ENCODE results near the gene GTF2E1.
"Not testable (repeated sequence)": the region's sequence is repeated elsewhere in the genome, so short reads cannot be mapped to it uniquely, and the experiment has no call there.

GTF2E1 gene

DNA sequence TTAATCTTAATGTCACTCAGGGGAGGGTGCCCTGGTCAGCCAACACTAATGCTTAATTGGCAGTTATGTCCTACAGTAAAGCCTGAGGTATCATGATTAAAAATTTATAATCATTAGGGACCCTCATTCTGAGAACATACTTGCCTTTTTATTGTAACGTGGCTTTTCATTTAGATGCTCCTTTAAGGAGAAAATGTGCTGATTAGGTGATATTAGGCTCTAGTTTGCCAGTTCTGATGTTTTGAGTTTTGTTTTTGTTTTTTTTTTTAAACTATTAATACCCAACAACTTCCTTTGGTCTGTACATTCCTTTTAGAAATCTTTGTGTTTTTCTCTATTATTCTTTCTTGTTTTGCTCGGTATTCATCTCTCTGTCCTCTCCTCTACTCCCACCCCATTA, 10.3 kb downstream of the GTF2E1 start:
- Histone ChIP-seq H3K27ac (ENCODE audit: low read length, poor library complexity, severe bottlenecking) (no peak overlapping the region), H4K8ac (ENCODE audit: low read length) (no peak overlapping the region), H3K9ac (ENCODE audit: low read length) (no peak overlapping the region), H2BK12ac (ENCODE audit: low read length in 2 of 2) (no peak overlapping the region), H3K4me1 (ENCODE audit: control insufficient read depth, insufficient read depth, low read depth, low read length) (no peaks in the 10 kb centered on the region), H3K9me3 (ENCODE audit: control insufficient read depth, low read length) (no peaks in the 10 kb centered on the region), H3K4me2 (ENCODE audit: low read length, poor library complexity, severe bottlenecking) (no peak overlapping the region), H3K27me3 (ENCODE audit: control insufficient read depth in 1 of 2, insufficient read depth in 1 of 2, low read length in 2 of 2) (no peaks in the 10 kb centered on the region), H2BK5ac (ENCODE audit: low read depth, low read length, poor library complexity, severe bottlenecking) (no peak overlapping the region), H3K79me1 (replicated peaks; ENCODE audit: low read length, poor library complexity, severe bottlenecking) (peaks cover 7% of the 10 kb centered on the region), H3K4ac (ENCODE audit: low read depth in 1 of 2, low read length in 2 of 2) (no peak overlapping the region), H3K14ac (ENCODE audit: low read length in 2 of 2) (no peak overlapping the region), H2BK15ac (ENCODE audit: low read depth, poor library complexity, severe bottlenecking) (no peak overlapping the region), H4K91ac (ENCODE audit: low read length) (no peak overlapping the region), H3K36me3 (ENCODE audit: control insufficient read depth in 1 of 2, insufficient read depth in 2 of 2, low read depth in 1 of 2, low read length in 2 of 2) (peaks cover 4 to 28% of the 10 kb centered on the region in 2 experiments), H2BK120ac (ENCODE audit: low read depth, low read length) (no peak overlapping the region), H2AK5ac (ENCODE audit: low read length, severe bottlenecking) (no peak overlapping the region), H3K23ac (ENCODE audit: low read length in 2 of 2) (no peak overlapping the region), H3K18ac (ENCODE audit: low read depth in 1 of 2, low read length in 2 of 2) (no peak overlapping the region), H3K4me3 (ENCODE audit: insufficient read depth in 1 of 2, low read depth in 1 of 2, low read length in 2 of 2) (no peak overlapping the region), H2AFZ (ENCODE audit: low read depth, low read length) (no peak overlapping the region)
- WGBS = 100% methylated on average over 1 of the region's 2 CpGs
- DNase-seq = no peak

DNA sequence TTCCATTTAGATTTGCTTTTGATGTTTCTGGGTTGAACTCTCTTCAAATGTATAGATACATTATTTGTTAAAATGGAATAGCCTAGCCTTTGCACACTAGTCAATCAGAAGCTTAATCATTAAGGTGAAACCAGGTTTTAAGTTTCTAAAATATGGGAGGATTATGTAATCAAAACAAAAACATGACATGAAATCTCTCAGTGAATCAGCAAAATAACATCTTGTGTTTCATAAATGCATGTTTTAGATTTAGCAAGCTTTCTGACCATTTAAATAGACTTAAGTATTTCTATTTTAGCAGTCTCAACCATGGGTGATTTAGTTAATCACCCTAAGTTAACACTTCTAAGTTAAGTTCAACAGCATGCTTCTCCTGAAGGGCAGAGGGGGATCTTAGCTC, 11.3 kb downstream of the GTF2E1 start:
- Histone ChIP-seq H3K4me1 (ENCODE audit: control insufficient read depth, insufficient read depth, low read depth, low read length) (no peaks in the 10 kb centered on the region), H3K4me3 (ENCODE audit: insufficient read depth in 1 of 2, low read depth in 1 of 2, low read length in 2 of 2) (no peak overlapping the region), H4K8ac (ENCODE audit: low read length) (no peak overlapping the region), H3K9ac (ENCODE audit: low read length) (no peak overlapping the region), H3K14ac (ENCODE audit: low read length in 2 of 2) (no peak overlapping the region), H2AFZ (ENCODE audit: low read depth, low read length) (no peak overlapping the region), H2BK12ac (ENCODE audit: low read length in 2 of 2) (no peak overlapping the region), H3K4me2 (ENCODE audit: low read length, poor library complexity, severe bottlenecking) (no peak overlapping the region), H3K27me3 (ENCODE audit: control insufficient read depth in 1 of 2, insufficient read depth in 1 of 2, low read length in 2 of 2) (no peaks in the 10 kb centered on the region), H2AK5ac (ENCODE audit: low read length, severe bottlenecking) (no peak overlapping the region), H3K4ac (ENCODE audit: low read depth in 1 of 2, low read length in 2 of 2) (no peak overlapping the region), H2BK15ac (ENCODE audit: low read depth, poor library complexity, severe bottlenecking) (no peak overlapping the region), H3K23ac (ENCODE audit: low read length in 2 of 2) (no peak overlapping the region), H3K79me1 (replicated peaks; ENCODE audit: low read length, poor library complexity, severe bottlenecking) (peaks cover 10% of the 10 kb centered on the region), H3K36me3 (ENCODE audit: control insufficient read depth in 1 of 2, insufficient read depth in 2 of 2, low read depth in 1 of 2, low read length in 2 of 2) (peaks cover 5 to 28% of the 10 kb centered on the region in 2 experiments), H2BK5ac (ENCODE audit: low read depth, low read length, poor library complexity, severe bottlenecking) (no peak overlapping the region), H2BK120ac (ENCODE audit: low read depth, low read length) (no peak overlapping the region), H3K9me3 (ENCODE audit: control insufficient read depth, low read length) (no peaks in the 10 kb centered on the region), H3K18ac (ENCODE audit: low read depth in 1 of 2, low read length in 2 of 2) (no peak overlapping the region), H3K27ac (ENCODE audit: low read length, poor library complexity, severe bottlenecking) (no peak overlapping the region), H4K91ac (ENCODE audit: low read length) (no peak overlapping the region)
- DNase-seq = no peak

DNA sequence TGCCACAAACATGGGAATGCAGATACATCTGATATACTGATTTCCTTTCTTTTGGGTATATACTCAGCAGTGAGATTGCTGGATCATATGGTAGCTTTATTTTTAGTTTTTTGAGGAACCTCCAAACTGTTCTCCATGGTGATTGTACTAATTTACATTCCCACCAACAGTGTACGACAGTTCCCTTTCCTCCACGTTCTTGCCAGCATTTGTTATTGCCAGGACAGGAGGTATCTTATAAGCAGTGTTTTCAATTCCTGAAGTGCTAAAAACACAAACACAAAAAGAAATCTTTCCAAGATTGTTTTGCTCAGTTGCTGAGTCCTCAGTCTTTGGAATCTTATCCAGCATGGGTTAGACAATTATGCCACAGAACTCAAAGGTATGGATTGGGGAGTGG, 13.5 kb downstream of the GTF2E1 start:
- H2BK12ac ChIP-seq (ENCODE audit: low read length in 2 of 2) = no peak overlapping the region
- H3K14ac ChIP-seq (ENCODE audit: low read length in 2 of 2) = no peak overlapping the region
- H3K4me2 ChIP-seq (ENCODE audit: low read length, poor library complexity, severe bottlenecking) = no peak overlapping the region
- H3K4me3 ChIP-seq (ENCODE audit: insufficient read depth in 1 of 2, low read depth in 1 of 2, low read length in 2 of 2) = no peak overlapping the region
- H3K27ac ChIP-seq (ENCODE audit: low read length, poor library complexity, severe bottlenecking) = no peak overlapping the region
- H3K36me3 ChIP-seq (ENCODE audit: control insufficient read depth in 1 of 2, insufficient read depth in 2 of 2, low read depth in 1 of 2, low read length in 2 of 2) = peaks cover 4 to 20% of the 10 kb centered on the region in 2 experiments
- no peak overlapping the region for H3K23ac ChIP-seq (ENCODE audit: low read length in 2 of 2)
- no peaks in the 10 kb centered on the region for H3K27me3 ChIP-seq (ENCODE audit: control insufficient read depth in 1 of 2, insufficient read depth in 1 of 2, low read length in 2 of 2)
- no peak overlapping the region for H4K91ac ChIP-seq (ENCODE audit: low read length)
- H2AFZ ChIP-seq (ENCODE audit: low read depth, low read length) = no peak overlapping the region
- peaks cover 7% of the 10 kb centered on the region for H3K79me1 ChIP-seq (replicated peaks; ENCODE audit: low read length, poor library complexity, severe bottlenecking)
- H2AK5ac ChIP-seq (ENCODE audit: low read length, severe bottlenecking) = no peak overlapping the region
- H2BK5ac ChIP-seq (ENCODE audit: low read depth, low read length, poor library complexity, severe bottlenecking) = no peak overlapping the region
- H4K8ac ChIP-seq (ENCODE audit: low read length) = no peak overlapping the region
- H3K4me1 ChIP-seq (ENCODE audit: control insufficient read depth, insufficient read depth, low read depth, low read length) = no peaks in the 10 kb centered on the region
- H3K9ac ChIP-seq (ENCODE audit: low read length) = no peak overlapping the region
- WGBS = 100% methylated on average over 2 of the region's 2 CpGs
- no peaks in the 10 kb centered on the region for H3K9me3 ChIP-seq (ENCODE audit: control insufficient read depth, low read length)
- no peak overlapping the region for H3K4ac ChIP-seq (ENCODE audit: low read depth in 1 of 2, low read length in 2 of 2)
- no peak overlapping the region for H2BK120ac ChIP-seq (ENCODE audit: low read depth, low read length)
- H3K18ac ChIP-seq (ENCODE audit: low read depth in 1 of 2, low read length in 2 of 2) = no peak overlapping the region
- no peak overlapping the region for H2BK15ac ChIP-seq (ENCODE audit: low read depth, poor library complexity, severe bottlenecking)
- no peak for DNase-seq

DNA sequence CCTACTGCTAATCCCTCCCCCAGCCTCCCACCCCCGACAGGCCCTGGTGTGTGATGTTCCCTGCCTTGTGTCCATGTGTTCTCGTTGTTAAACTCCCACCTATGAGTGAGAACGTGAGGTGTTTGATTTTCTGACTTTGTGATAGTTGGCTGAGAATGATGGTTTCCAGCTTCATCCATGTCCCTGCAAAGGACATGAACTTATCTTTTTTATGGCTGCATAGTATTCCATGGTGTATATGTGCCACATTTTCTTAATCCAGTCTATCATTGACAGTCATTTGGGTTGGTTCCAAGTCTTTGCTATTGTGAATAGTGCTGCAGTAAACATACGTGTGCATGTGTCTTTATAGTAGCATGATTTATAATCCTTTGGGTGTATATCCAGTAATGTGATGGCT, 16.0 kb downstream of the GTF2E1 start:
- H4K8ac ChIP-seq (ENCODE audit: low read length); H3K9ac ChIP-seq (ENCODE audit: low read length); H3K4me3 ChIP-seq (ENCODE audit: insufficient read depth in 1 of 2, low read depth in 1 of 2, low read length in 2 of 2); H4K91ac ChIP-seq (ENCODE audit: low read length); H3K14ac ChIP-seq (ENCODE audit: low read length in 2 of 2); H3K23ac ChIP-seq (ENCODE audit: low read length in 2 of 2); H3K4ac ChIP-seq (ENCODE audit: low read depth in 1 of 2, low read length in 2 of 2); H2BK15ac ChIP-seq (ENCODE audit: low read depth, poor library complexity, severe bottlenecking); H2AFZ ChIP-seq (ENCODE audit: low read depth, low read length); H2BK12ac ChIP-seq (ENCODE audit: low read length in 2 of 2); H3K79me1 ChIP-seq (replicated peaks; ENCODE audit: low read length, poor library complexity, severe bottlenecking); H3K27ac ChIP-seq (ENCODE audit: low read length, poor library complexity, severe bottlenecking); H3K4me1 ChIP-seq (ENCODE audit: control insufficient read depth, insufficient read depth, low read depth, low read length); DNase-seq; H3K18ac ChIP-seq (ENCODE audit: low read depth in 1 of 2, low read length in 2 of 2); H3K4me2 ChIP-seq (ENCODE audit: low read length, poor library complexity, severe bottlenecking); H2BK5ac ChIP-seq (ENCODE audit: low read depth, low read length, poor library complexity, severe bottlenecking); H2BK120ac ChIP-seq (ENCODE audit: low read depth, low read length); H3K9me3 ChIP-seq (ENCODE audit: control insufficient read depth, low read length); H3K27me3 ChIP-seq (ENCODE audit: control insufficient read depth in 1 of 2, insufficient read depth in 1 of 2, low read length in 2 of 2); H2AK5ac ChIP-seq (ENCODE audit: low read length, severe bottlenecking); H3K36me3 ChIP-seq (ENCODE audit: control insufficient read depth in 1 of 2, insufficient read depth in 2 of 2, low read depth in 1 of 2, low read length in 2 of 2): not testable (repeated sequence)
- 90% methylated on average over 2 of the region's 4 CpGs for WGBS
